Fibroblast of lung (primary cell): ENCODE data around the gene MAB21L3. TPM values are rescaled to one million over a fixed set of nuclear protein-coding genes. Genes with fewer than 3 reads are reported as not detected.

Source experiments
- DNase-seq, 2 donors: peaks; one replicate each; pipeline versions ENCODE4 v3.0.0 to v3.0.0-alpha.2; 2010; ENCODE audit warnings: low read depth in 2 of 2
- H2AFZ ChIP-seq: 2 replicates; pipeline ENCODE4 v1.5.1; 2012; ENCODE audit warnings: low read length, control low read depth, inconsistent platforms
- H3K27ac ChIP-seq: 2 replicates; pipeline ENCODE4 v1.5.1; 2011; ENCODE audit warnings: low read length, control low read depth; ENCODE audit not compliant: insufficient read depth
- H3K27me3 ChIP-seq: 2 replicates; pipeline ENCODE4 v1.5.1; 2011; ENCODE audit warnings: mild to moderate bottlenecking, low read length; ENCODE audit not compliant: control insufficient read depth, insufficient read depth
- H3K36me3 ChIP-seq: 2 replicates; pipeline ENCODE4 v1.5.1; 2011; ENCODE audit warnings: low read length; ENCODE audit not compliant: control insufficient read depth, insufficient read depth
- H3K4me1 ChIP-seq: 2 replicates; pipeline ENCODE4 v1.5.1; 2011; ENCODE audit warnings: low read length; ENCODE audit not compliant: control insufficient read depth, insufficient read depth; ENCODE audit errors: extremely low read depth
- H3K4me2 ChIP-seq: 2 replicates; pipeline ENCODE4 v1.5.1; 2011; ENCODE audit warnings: low read length, control low read depth; ENCODE audit not compliant: insufficient read depth; ENCODE audit errors: extremely low read depth
- H3K4me3 ChIP-seq, 4 experiments: fragments of 200-600 bp in 1 of 4; sonication (generic) in 1 of 4; replicated peaks in 1 of 4; 2 replicates each; pipeline ENCODE4 v1.5.1; 2011 to 2016; ENCODE audit warnings: low read length in 4 of 4, low read depth in 3 of 4, mild to moderate bottlenecking in 3 of 4, control low read depth in 2 of 4, inconsistent platforms in 1 of 4, mixed read lengths in 1 of 4; ENCODE audit not compliant: insufficient read depth in 1 of 4; ENCODE audit errors: control extremely low read depth in 1 of 4
- H3K79me2 ChIP-seq: 2 replicates; pipeline ENCODE4 v1.5.1; 2012; ENCODE audit warnings: mild to moderate bottlenecking, low read length, inconsistent platforms; ENCODE audit not compliant: control insufficient read depth, insufficient read depth
- H3K9ac ChIP-seq: 2 replicates; pipeline ENCODE4 v1.5.1; 2011; ENCODE audit warnings: mild to moderate bottlenecking, low read length, control low read depth; ENCODE audit not compliant: insufficient read depth
- H3K9me3 ChIP-seq: 2 replicates; pipeline ENCODE4 v1.5.1; 2012; ENCODE audit warnings: low read depth, low read length; ENCODE audit not compliant: control insufficient read depth, insufficient read depth
- H4K20me1 ChIP-seq: 2 replicates; pipeline ENCODE4 v1.5.1; 2011; ENCODE audit warnings: low read length; ENCODE audit not compliant: control insufficient read depth, insufficient read depth; ENCODE audit errors: extremely low read depth
- EZH2 ChIP-seq: IDR thresholded peaks from 2 replicates; pipeline ENCODE4 v1.5.1; 2012; ENCODE audit warnings: low read length, control low read depth, mild to moderate bottlenecking; ENCODE audit errors: missing control alignments
- polyA plus RNA-seq, 2 donors: library from polyadenylated mRNA; depleted of rRNA in 1 of 2; stranded (reverse) in 1 of 2; unstranded in 1 of 2; fragments of >200 nt; gene quantifications; 2 replicates each; pipeline ENCODE4 v1.2.1, GENCODE V29; 2011 to 2012; ENCODE audit warnings: missing spikeins in 1 of 2
- total RNA-seq: library from RNA; depleted of rRNA; stranded (reverse); fragments of >200 nt; gene quantifications from 2 replicates; pipeline ENCODE4 v1.2.1, GENCODE V29; 2014
- TF ChIP-seq, protein P1 (sequence below), 2 donors: IDR thresholded peaks in 1 of 2; conservative IDR thresholded peaks in 1 of 2; 1 replicate in 1 of 2; 2 replicates in 1 of 2; pipeline ENCODE4 v1.5.1; 2011 to 2012; ENCODE audit warnings: low read length in 2 of 2, control low read depth in 1 of 2, inconsistent platforms in 1 of 2, low read depth in 1 of 2, mild to moderate bottlenecking in 1 of 2

The MAB21L3 gene
- total and polyA plus RNA-seq, 2 donors (not counting 1 experiment from before 2014, with no cell fraction given), result 0.18 to 0.66 TPM

DNA sequence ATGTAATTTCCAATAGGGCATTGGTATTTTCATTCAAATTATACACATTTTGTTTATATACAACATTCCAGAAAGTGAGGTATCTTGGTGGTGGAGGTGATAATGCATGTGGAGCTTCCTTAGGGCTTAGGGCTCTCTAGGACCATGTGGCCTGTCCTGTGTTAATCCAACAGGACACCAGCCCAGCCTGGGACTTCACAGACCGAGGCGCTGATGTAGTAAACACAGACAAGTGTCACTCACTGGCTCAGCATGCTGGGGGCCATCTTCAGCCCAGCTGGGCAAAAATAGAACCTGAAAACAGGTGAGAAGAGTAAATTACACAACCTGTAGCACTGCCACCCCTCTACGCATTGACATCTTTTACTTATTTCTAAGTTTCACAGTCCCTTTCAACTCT is 66.7 kb downstream of the MAB21L3 start:
- H3K4me1 ChIP-seq, result no peaks in the 10 kb centered on the region
- H3K79me2 ChIP-seq, result no peaks in the 10 kb centered on the region
- H4K20me1 ChIP-seq, result no peaks in the 10 kb centered on the region
- H2AFZ ChIP-seq, result no peak overlapping the region
- no peak overlapping the region for H3K9ac ChIP-seq
- H3K36me3 ChIP-seq, result no peaks in the 10 kb centered on the region
- H3K9me3 ChIP-seq, result no peaks in the 10 kb centered on the region
- H3K27me3 ChIP-seq, result peaks cover 5% of the 10 kb centered on the region
- H3K4me3 ChIP-seq, result no peak overlapping the region
- no peak overlapping the region for H3K27ac ChIP-seq
- no peak for DNase-seq
- no peak overlapping the region for H3K4me2 ChIP-seq
- TF ChIP-seq EZH2, result no peak
- TF ChIP-seq, protein P1, sequence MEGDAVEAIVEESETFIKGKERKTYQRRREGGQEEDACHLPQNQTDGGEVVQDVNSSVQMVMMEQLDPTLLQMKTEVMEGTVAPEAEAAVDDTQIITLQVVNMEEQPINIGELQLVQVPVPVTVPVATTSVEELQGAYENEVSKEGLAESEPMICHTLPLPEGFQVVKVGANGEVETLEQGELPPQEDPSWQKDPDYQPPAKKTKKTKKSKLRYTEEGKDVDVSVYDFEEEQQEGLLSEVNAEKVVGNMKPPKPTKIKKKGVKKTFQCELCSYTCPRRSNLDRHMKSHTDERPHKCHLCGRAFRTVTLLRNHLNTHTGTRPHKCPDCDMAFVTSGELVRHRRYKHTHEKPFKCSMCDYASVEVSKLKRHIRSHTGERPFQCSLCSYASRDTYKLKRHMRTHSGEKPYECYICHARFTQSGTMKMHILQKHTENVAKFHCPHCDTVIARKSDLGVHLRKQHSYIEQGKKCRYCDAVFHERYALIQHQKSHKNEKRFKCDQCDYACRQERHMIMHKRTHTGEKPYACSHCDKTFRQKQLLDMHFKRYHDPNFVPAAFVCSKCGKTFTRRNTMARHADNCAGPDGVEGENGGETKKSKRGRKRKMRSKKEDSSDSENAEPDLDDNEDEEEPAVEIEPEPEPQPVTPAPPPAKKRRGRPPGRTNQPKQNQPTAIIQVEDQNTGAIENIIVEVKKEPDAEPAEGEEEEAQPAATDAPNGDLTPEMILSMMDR (conservative IDR thresholded peaks at IDR 0.05 in 1 of 2, IDR thresholded peaks at IDR 0.05 in 1 of 2; ENCODE audit: low read depth in 1 of 2, low read length in 2 of 2), result no peak

DNA sequence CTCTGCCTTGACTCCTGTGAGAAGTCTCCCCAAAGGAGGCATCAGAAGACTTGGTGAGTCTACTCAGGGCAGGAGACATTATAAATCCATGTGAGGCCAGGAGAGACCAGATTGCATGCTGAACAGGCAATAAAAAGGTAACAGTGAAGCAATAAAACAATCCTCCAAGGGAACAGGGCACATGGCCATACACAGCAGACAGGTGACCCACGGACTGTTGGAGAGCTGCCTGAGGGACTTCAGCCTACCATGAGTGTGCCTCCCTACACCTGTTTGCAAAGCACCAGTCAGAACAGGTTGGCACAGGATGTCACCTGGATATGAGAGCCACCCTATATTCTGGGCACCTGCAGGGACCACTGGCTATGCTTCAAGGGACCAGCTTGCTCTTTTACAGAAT is 67.6 kb downstream of the MAB21L3 start:
- Histone ChIP-seq H3K79me2 (no peaks in the 10 kb centered on the region), H3K4me2 (no peak overlapping the region), H3K4me3 (no peak overlapping the region), H3K9ac (no peak overlapping the region), H3K27ac (no peak overlapping the region), H4K20me1 (no peaks in the 10 kb centered on the region), H3K27me3 (peaks cover 5% of the 10 kb centered on the region), H3K4me1 (no peaks in the 10 kb centered on the region), H3K9me3 (no peaks in the 10 kb centered on the region), H3K36me3 (no peaks in the 10 kb centered on the region), H2AFZ (no peak overlapping the region)
- TF ChIP-seq, protein P1 (conservative IDR thresholded peaks at IDR 0.05 in 1 of 2, IDR thresholded peaks at IDR 0.05 in 1 of 2; ENCODE audit: low read depth in 1 of 2, low read length in 2 of 2), result no peak
- no peak for TF ChIP-seq EZH2
- DNase-seq, result no peak

DNA sequence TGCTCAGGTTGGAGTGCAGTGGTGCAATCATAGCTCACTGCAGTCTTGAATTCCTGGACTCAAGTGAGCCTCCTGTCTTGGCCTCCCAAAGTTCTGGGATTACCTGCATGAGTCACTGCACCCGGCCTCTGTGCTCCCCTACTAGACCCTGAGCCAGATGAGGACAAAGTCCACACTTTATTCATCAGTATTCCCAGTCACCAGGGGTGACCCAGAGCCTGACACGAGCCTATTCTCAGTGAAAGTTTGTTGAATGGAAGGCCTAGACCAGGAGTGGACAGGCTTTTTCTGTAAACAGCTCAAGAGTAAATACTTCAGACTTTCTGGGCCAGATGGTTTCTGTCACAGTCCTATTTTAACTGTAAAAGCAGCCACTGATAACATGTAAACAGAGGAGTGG is 68.2 kb downstream of the MAB21L3 start:
- Histone ChIP-seq H3K36me3 (no peaks in the 10 kb centered on the region), H3K4me3 (no peak overlapping the region), H3K27ac (no peak overlapping the region), H4K20me1 (no peaks in the 10 kb centered on the region), H3K9me3 (no peaks in the 10 kb centered on the region), H2AFZ (no peak overlapping the region), H3K79me2 (no peaks in the 10 kb centered on the region), H3K4me2 (no peak overlapping the region), H3K27me3 (peaks cover 5% of the 10 kb centered on the region), H3K9ac (no peak overlapping the region), H3K4me1 (no peaks in the 10 kb centered on the region)
- TF ChIP-seq, protein P1 (conservative IDR thresholded peaks at IDR 0.05 in 1 of 2, IDR thresholded peaks at IDR 0.05 in 1 of 2; ENCODE audit: low read depth in 1 of 2, low read length in 2 of 2), result no peak
- no peak for TF ChIP-seq EZH2
- DNase-seq, result no peak
